DOHH2 (cell line): ENCODE data around the gene FAM210A.

Source experiments
- CTCF ChIP-seq: fragments of 200-600 bp; sonication (generic); IDR thresholded peaks from one replicate; pipeline ENCODE4 v1.5.1; 2014; ENCODE audit warnings: antibody characterized with exemption, mild to moderate bottlenecking, low read depth, low read length; ENCODE audit not compliant: poor library complexity, severe bottlenecking
- EZH2phosphoT487 ChIP-seq: fragments of 200-600 bp; sonication (generic); IDR thresholded peaks from 2 replicates; pipeline ENCODE4 v1.6.1; 2017; ENCODE audit warnings: borderline replicate concordance, mild to moderate bottlenecking, antibody characterized with exemption, low read length, moderate library complexity, mixed read lengths

GRCh38 chr18:13635046-13635445 is 91.3 kb downstream of the FAM210A start:
- TF ChIP-seq CTCF: no peak
- no peak for TF ChIP-seq EZH2phosphoT487
